A673 (cell line): ENCODE data around the gene CHMP6. TPM values are rescaled to one million over a fixed set of nuclear protein-coding genes. Genes with fewer than 3 reads are reported as not detected.

Experiments
- BruUV-seq: library from RNA; stranded (reverse); fragments of 400-500 nt; replicated peaks from 2 replicates; lab custom pipeline; 2021; lab: Mats Ljungman, UMichigan
- CTCF ChIA-PET: fragments of 300-600 bp; sonication (Branson Sonifier 250); formaldehyde crosslinking; loops from one replicate; lab custom pipeline; 2022; ENCODE audit warnings: antibody characterized with exemption; lab: Charles Lee
- POLR2A ChIA-PET: fragments of 300-600 bp; sonication (Branson Sonifier 250); formaldehyde crosslinking; loops from one replicate; lab custom pipeline; 2022; ENCODE audit warnings: antibody characterized with exemption; ENCODE audit not compliant: low non-redundant PET; lab: Charles Lee
- DNase-seq: peaks from one replicate; pipeline ENCODE4 v3.0.0-alpha.2; 2015; ENCODE audit warnings: low spot score
- H3K27ac ChIP-seq: fragments of 200-600 bp; sonication (generic); 2 replicates; pipeline ENCODE4 v1.5.1; 2016; ENCODE audit warnings: mixed run types, low read depth, mild to moderate bottlenecking, mixed read lengths, antibody characterized with exemption, low read length; ENCODE audit not compliant: poor library complexity, severe bottlenecking
- H3K27me3 ChIP-seq: fragments of 200-600 bp; sonication (generic); replicated peaks from 2 replicates; pipeline ENCODE4 v1.6.1; 2017; ENCODE audit warnings: mixed run types, low read depth, mild to moderate bottlenecking, mixed read lengths, antibody characterized with exemption, low read length; ENCODE audit not compliant: insufficient read depth, poor library complexity
- H3K36me3 ChIP-seq: fragments of 200-600 bp; sonication (generic); 2 replicates; pipeline ENCODE4 v1.6.1; 2016; ENCODE audit warnings: mixed run types, mild to moderate bottlenecking, mixed read lengths, antibody characterized with exemption, low read length; ENCODE audit not compliant: insufficient read depth, poor library complexity, severe bottlenecking
- H3K4me1 ChIP-seq: fragments of 200-600 bp; sonication (generic); 2 replicates; pipeline ENCODE4 v1.6.1; 2017; ENCODE audit warnings: mixed run types, mild to moderate bottlenecking, mixed read lengths, antibody characterized with exemption, low read length; ENCODE audit not compliant: insufficient read depth, poor library complexity, severe bottlenecking
- H3K4me3 ChIP-seq: fragments of 200-600 bp; sonication (generic); 2 replicates; pipeline ENCODE4 v1.5.1; 2016; ENCODE audit warnings: low read depth, mixed run types, mild to moderate bottlenecking, mixed read lengths, low read length; ENCODE audit not compliant: poor library complexity, severe bottlenecking
- H3K9me3 ChIP-seq: fragments of 200-600 bp; sonication (generic); 2 replicates; pipeline ENCODE4 v1.6.1; 2016; ENCODE audit warnings: mixed run types, low read depth, mild to moderate bottlenecking, mixed read lengths, antibody characterized with exemption, low read length; ENCODE audit not compliant: poor library complexity, severe bottlenecking
- EZH2 ChIP-seq: fragments of 200-600 bp; sonication (generic); IDR thresholded peaks from 2 replicates; pipeline ENCODE4 v1.6.1; 2017; ENCODE audit warnings: borderline replicate concordance, low read depth, mild to moderate bottlenecking, mixed read lengths, antibody characterized with exemption, low read length; ENCODE audit not compliant: poor library complexity, severe bottlenecking
- intact Hi-C: fragments of 100-400 bp; cut with micrococcal nuclease; formaldehyde crosslinking; loops from one replicate; pipeline ENCODE4 v1.10.0; 2022; ENCODE audit not compliant: unreplicated experiment
- total RNA-seq: library from RNA; stranded (reverse); gene quantifications from 2 replicates; pipeline ENCODE4 v1.2.3, GENCODE V29; 2021
- TF ChIP-seq, protein P1 (sequence below): fragments of 300-800, 200-600 bp; sonication (generic); conservative IDR thresholded peaks from 2 replicates; pipeline ENCODE4 v1.5.1; 2017; ENCODE audit warnings: low read depth, mild to moderate bottlenecking, antibody characterized with exemption, low read length, moderate library complexity, mixed read lengths

CHMP6 gene
- total RNA-seq, 1 experiment from 2014 or later, result 18.7 TPM

DNA sequence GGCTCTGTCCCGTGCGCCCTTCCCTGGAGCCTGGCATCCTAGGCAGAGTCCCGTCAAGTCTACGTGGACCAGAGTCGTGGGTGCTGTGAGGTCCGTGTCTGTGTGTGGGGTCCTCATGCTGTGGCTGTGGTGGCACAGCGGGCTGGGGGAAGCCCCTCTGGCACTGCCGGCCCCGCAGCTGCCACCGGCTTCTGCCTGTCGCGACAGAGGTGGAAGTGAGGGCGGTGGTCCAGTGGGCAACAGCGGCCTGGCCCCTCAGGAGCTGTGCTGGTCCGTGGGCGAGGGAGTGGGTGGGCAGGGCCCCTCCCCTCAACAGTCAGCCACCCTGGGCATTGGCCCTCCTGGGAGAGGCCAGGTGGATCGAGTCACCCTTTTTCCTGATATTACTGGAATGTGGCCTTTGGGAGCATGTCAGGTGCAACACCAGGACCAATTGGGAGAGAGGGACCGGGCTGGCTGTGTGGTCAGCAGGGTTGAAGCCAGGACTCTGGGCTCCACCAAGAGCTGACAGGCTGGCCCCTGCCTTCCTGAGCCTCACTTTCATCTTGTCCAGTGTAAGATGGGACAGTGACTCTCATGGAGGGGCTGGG is 55.2 kb downstream of the CHMP6 start:
- ChIA-PET POLR2A (no interaction called here), CTCF (no interaction called here)
- Histone ChIP-seq H3K4me1 (peaks cover 14% of the 10 kb centered on the region), H3K36me3 (no peaks in the 10 kb centered on the region), H3K9me3 (no peaks in the 10 kb centered on the region), H3K27ac (no peak overlapping the region), H3K4me3 (no peak overlapping the region), H3K27me3 (no peaks in the 10 kb centered on the region)
- intact Hi-C loops, result no loop called here
- no peak for DNase-seq
- no TSS peak for BruUV-seq
- TF ChIP-seq, protein P1, sequence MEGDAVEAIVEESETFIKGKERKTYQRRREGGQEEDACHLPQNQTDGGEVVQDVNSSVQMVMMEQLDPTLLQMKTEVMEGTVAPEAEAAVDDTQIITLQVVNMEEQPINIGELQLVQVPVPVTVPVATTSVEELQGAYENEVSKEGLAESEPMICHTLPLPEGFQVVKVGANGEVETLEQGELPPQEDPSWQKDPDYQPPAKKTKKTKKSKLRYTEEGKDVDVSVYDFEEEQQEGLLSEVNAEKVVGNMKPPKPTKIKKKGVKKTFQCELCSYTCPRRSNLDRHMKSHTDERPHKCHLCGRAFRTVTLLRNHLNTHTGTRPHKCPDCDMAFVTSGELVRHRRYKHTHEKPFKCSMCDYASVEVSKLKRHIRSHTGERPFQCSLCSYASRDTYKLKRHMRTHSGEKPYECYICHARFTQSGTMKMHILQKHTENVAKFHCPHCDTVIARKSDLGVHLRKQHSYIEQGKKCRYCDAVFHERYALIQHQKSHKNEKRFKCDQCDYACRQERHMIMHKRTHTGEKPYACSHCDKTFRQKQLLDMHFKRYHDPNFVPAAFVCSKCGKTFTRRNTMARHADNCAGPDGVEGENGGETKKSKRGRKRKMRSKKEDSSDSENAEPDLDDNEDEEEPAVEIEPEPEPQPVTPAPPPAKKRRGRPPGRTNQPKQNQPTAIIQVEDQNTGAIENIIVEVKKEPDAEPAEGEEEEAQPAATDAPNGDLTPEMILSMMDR, result no peak
- TF ChIP-seq EZH2, result no peak

DNA sequence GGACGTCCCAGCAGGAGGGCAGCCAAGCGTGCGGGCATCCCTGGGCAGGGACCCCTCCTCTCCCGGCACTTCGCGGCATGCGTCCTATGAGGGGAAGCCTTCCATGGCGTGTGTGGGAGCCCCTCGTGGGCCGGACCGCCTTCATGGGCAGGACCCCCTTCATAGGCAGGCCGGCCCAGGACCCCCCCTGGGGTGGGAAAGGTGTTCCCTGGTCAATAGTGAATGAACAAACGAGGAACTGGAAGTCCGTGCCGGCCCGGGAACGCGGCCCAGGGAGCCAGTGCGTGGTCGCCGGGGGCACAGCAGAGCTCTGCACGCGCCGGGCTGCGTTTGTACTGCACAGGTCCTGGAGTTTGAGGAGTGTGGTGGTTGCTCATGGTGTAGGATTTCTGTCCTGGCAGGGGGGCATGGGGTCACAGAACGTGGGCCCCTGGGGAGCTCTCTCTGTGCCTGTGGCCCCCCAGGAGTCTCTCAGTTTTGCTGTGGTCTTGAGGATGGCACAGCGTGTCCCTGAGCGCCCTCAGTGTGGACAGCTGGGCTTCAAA is 57.3 kb downstream of the CHMP6 start:
- POLR2A ChIA-PET, result no interaction called here
- Histone ChIP-seq H3K4me3 (no peak overlapping the region), H3K27ac (no peak overlapping the region), H3K27me3 (no peaks in the 10 kb centered on the region), H3K36me3 (no peaks in the 10 kb centered on the region), H3K9me3 (no peaks in the 10 kb centered on the region), H3K4me1 (peaks cover 11% of the 10 kb centered on the region)
- TF ChIP-seq, protein P1, result no peak
- TF ChIP-seq EZH2, result no peak
- no TSS peak for BruUV-seq
- no peak for DNase-seq
- intact Hi-C loops, result no loop called here
- CTCF ChIA-PET, result no interaction called here

DNA sequence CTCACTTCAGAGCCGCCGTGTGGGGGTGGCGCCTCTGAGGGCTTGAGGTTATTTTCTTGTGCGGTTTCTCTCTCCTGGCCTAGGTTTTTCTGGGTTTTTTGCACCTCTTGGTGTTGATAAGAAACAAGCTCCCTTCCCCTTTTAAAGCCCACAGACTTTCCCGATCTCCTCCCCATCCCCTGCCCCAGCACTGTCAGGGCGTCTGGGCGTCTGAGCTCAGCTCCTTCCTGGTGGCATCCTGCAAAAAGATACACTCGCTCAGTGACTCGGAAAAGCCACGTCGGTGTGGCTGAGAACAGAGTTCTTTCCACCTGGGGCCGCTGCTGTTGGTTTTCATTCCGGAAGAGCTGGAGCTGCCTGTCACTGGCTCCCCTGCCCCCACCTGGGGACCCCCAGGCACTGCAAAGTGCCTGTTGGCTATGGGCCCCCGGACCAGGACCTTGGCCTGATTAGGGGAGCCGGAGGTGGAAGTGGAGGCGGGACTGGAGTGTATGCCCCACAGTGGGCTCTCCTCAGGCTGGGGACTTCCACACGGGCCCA is 57.8 kb downstream of the CHMP6 start:
- BruUV-seq, result no TSS peak
- intact Hi-C loops, result no loop called here

More for the DNA sequence above, 57.8 kb downstream of the CHMP6 start:
- no peak overlapping the region for H3K4me3 ChIP-seq
- H3K27ac ChIP-seq, result no peak overlapping the region
- CTCF ChIA-PET, result no interaction called here
- H3K9me3 ChIP-seq, result no peaks in the 10 kb centered on the region
- H3K36me3 ChIP-seq, result no peaks in the 10 kb centered on the region
- POLR2A ChIA-PET, result no interaction called here
- peaks cover 9% of the 10 kb centered on the region for H3K4me1 ChIP-seq
- TF ChIP-seq, protein P1, result no peak
- no peak for TF ChIP-seq EZH2
- DNase-seq, result no peak
- no peaks in the 10 kb centered on the region for H3K27me3 ChIP-seq

Other genes starting within 250 kb of the CHMP6 start
- gene BAIAP2, start 43.3 kb downstream of the CHMP6 start, total RNA-seq, result 51.6 and 54.9 TPM in 2 replicates
- gene PVALEF, start 173.7 kb downstream of the CHMP6 start, total RNA-seq, result not detected in 2 replicates
- 0.90 and 1.4 TPM in 2 replicates for gene AATK, start 174.4 kb downstream of the CHMP6 start, total RNA-seq
- 27.1 and 36.3 TPM in 2 replicates for gene CEP131, start 231.1 kb downstream of the CHMP6 start, total RNA-seq
- 33.6 and 36.1 TPM in 2 replicates for gene TEPSIN, start 247.2 kb downstream of the CHMP6 start, total RNA-seq
- gene NDUFAF8, start 247.5 kb downstream of the CHMP6 start, total RNA-seq, result 58.6 and 64.9 TPM in 2 replicates